Measurements from ENCODE around the gene MYO1D.

MYO1D gene

DNA sequence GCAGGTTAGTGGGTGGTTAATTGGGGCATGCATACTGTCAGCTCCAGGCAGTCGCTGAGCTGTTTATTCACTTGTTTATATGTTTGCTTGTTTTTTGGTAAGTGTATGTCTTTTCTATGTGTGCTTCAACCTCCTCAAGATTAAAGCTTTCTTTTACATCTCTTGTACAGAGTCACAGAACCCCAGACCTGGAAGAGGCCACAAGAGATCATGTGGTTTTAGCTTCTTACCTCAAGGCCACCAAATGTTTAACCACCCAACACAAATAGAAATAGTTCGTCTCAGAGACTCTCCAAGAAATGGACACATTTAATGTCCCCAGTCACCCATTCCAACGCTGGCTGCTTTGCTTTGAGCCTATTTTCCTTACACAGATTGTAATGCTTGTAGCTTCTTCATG is 39.2 kb upstream of the MYO1D start:
- no peaks in the 10 kb centered on the region for H3F3A ChIP-seq (ENCODE audit: insufficient read depth, low read length)
- no peak overlapping the region for H3K4me2 ChIP-seq (ENCODE audit: low read depth, low read length)
- H3K4me3 ChIP-seq (ENCODE audit: low read length), result no peak overlapping the region
- H3K9me2 ChIP-seq (replicated peaks; ENCODE audit: insufficient read depth, low read length), result no peaks in the 10 kb centered on the region
- no peaks in the 10 kb centered on the region for H4K20me1 ChIP-seq (ENCODE audit: insufficient read depth, low read length)
- H3K4me1 ChIP-seq (ENCODE audit: low read length), result no peaks in the 10 kb centered on the region
- TF ChIP-seq EZH2 (optimal IDR thresholded peaks at IDR 0.05; ENCODE audit: low read depth, low read length), result no peak
- TF ChIP-seq EZH2phosphoT487 (IDR thresholded peaks at IDR 0.05; ENCODE audit: low read length), result no peak
- TF ChIP-seq, protein P1, sequence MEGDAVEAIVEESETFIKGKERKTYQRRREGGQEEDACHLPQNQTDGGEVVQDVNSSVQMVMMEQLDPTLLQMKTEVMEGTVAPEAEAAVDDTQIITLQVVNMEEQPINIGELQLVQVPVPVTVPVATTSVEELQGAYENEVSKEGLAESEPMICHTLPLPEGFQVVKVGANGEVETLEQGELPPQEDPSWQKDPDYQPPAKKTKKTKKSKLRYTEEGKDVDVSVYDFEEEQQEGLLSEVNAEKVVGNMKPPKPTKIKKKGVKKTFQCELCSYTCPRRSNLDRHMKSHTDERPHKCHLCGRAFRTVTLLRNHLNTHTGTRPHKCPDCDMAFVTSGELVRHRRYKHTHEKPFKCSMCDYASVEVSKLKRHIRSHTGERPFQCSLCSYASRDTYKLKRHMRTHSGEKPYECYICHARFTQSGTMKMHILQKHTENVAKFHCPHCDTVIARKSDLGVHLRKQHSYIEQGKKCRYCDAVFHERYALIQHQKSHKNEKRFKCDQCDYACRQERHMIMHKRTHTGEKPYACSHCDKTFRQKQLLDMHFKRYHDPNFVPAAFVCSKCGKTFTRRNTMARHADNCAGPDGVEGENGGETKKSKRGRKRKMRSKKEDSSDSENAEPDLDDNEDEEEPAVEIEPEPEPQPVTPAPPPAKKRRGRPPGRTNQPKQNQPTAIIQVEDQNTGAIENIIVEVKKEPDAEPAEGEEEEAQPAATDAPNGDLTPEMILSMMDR (IDR thresholded peaks at IDR 0.05; ENCODE audit: low read length), result no peak
- H3K79me2 ChIP-seq (ENCODE audit: low read length), result no peaks in the 10 kb centered on the region
- H3K36me3 ChIP-seq (replicated peaks; ENCODE audit: insufficient read depth, low read length), result no peaks in the 10 kb centered on the region
- H3K27ac ChIP-seq (ENCODE audit: low read length), result no peak overlapping the region
- H3K9me3 ChIP-seq (replicated peaks; ENCODE audit: insufficient read depth, low read length), result no peaks in the 10 kb centered on the region
- H2AFZ ChIP-seq (ENCODE audit: low read length), result no peak overlapping the region
- H3K27me3 ChIP-seq (replicated peaks; ENCODE audit: insufficient read depth, low read length), result no peaks in the 10 kb centered on the region
- DNase-seq, result no peak
- no peak overlapping the region for H3K9ac ChIP-seq (ENCODE audit: low read length)

DNA sequence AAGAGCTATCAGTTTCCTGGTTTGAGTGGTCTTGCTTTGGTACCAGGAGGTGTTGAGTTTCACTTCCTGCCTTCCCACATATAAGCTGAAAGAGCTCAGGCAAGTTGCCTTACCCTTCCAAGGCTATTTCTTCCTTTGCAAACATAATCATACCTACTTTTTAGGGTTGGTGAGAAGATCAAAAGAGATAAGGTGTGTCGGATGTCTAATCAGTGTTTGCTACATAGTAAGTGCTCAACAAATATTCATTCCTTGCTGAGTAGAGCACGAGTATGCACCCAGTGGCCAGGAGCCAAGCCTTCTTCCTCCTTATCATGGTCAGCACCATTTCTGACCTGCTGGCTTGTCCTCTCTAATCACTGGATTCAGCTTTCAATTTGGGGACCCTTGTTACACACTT is 38.3 kb upstream of the MYO1D start:
- TF ChIP-seq, protein P1 (IDR thresholded peaks at IDR 0.05; ENCODE audit: low read length), result no peak
- TF ChIP-seq EZH2 (optimal IDR thresholded peaks at IDR 0.05; ENCODE audit: low read depth, low read length) (no peak), EZH2phosphoT487 (IDR thresholded peaks at IDR 0.05; ENCODE audit: low read length) (no peak)
- no peaks in the 10 kb centered on the region for H3K9me2 ChIP-seq (replicated peaks; ENCODE audit: insufficient read depth, low read length)
- no peaks in the 10 kb centered on the region for H4K20me1 ChIP-seq (ENCODE audit: insufficient read depth, low read length)
- H3K4me1 ChIP-seq (ENCODE audit: low read length), result peaks cover under 1% of the 10 kb centered on the region
- H3K79me2 ChIP-seq (ENCODE audit: low read length), result no peaks in the 10 kb centered on the region
- H3K4me2 ChIP-seq (ENCODE audit: low read depth, low read length), result no peak overlapping the region
- H2AFZ ChIP-seq (ENCODE audit: low read length), result no peak overlapping the region
- H3K4me3 ChIP-seq (ENCODE audit: low read length), result no peak overlapping the region
- DNase-seq, result no peak
- H3K27me3 ChIP-seq (replicated peaks; ENCODE audit: insufficient read depth, low read length), result no peaks in the 10 kb centered on the region
- no peaks in the 10 kb centered on the region for H3K9me3 ChIP-seq (replicated peaks; ENCODE audit: insufficient read depth, low read length)
- no peaks in the 10 kb centered on the region for H3F3A ChIP-seq (ENCODE audit: insufficient read depth, low read length)
- no peak overlapping the region for H3K27ac ChIP-seq (ENCODE audit: low read length)
- H3K36me3 ChIP-seq (replicated peaks; ENCODE audit: insufficient read depth, low read length), result no peaks in the 10 kb centered on the region
- H3K9ac ChIP-seq (ENCODE audit: low read length), result no peak overlapping the region

DNA sequence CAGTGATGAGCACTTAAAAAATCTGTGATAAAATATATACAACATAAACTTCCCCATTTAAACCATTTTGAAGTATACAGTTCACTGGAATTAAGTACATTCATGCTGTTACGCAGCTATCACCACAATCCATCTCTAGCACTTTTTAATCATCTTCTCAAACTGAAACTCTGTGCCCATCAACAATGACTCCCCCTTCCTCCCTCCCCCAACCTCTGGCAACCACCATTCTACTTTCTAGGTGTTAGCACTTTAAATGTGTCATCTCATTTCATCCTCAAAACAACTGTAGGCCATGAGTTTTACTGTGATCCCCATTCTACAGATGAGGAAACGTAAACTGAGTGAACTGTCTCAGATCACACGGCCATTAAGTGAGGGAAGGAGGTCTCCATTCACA is 37.3 kb upstream of the MYO1D start:
- no peaks in the 10 kb centered on the region for H3F3A ChIP-seq (ENCODE audit: insufficient read depth, low read length)
- no peak overlapping the region for H3K4me3 ChIP-seq (ENCODE audit: low read length)
- TF ChIP-seq EZH2 (optimal IDR thresholded peaks at IDR 0.05; ENCODE audit: low read depth, low read length), result no peak
- no peak for TF ChIP-seq EZH2phosphoT487 (IDR thresholded peaks at IDR 0.05; ENCODE audit: low read length)
- TF ChIP-seq, protein P1 (IDR thresholded peaks at IDR 0.05; ENCODE audit: low read length), result no peak
- H3K27me3 ChIP-seq (replicated peaks; ENCODE audit: insufficient read depth, low read length), result no peaks in the 10 kb centered on the region
- H3K9ac ChIP-seq (ENCODE audit: low read length), result no peak overlapping the region
- no peaks in the 10 kb centered on the region for H3K79me2 ChIP-seq (ENCODE audit: low read length)
- H3K27ac ChIP-seq (ENCODE audit: low read length), result no peak overlapping the region
- no peaks in the 10 kb centered on the region for H4K20me1 ChIP-seq (ENCODE audit: insufficient read depth, low read length)
- H2AFZ ChIP-seq (ENCODE audit: low read length), result no peak overlapping the region
- H3K9me3 ChIP-seq (replicated peaks; ENCODE audit: insufficient read depth, low read length), result no peaks in the 10 kb centered on the region
- H3K4me1 ChIP-seq (ENCODE audit: low read length), result peaks cover 6% of the 10 kb centered on the region
- no peaks in the 10 kb centered on the region for H3K9me2 ChIP-seq (replicated peaks; ENCODE audit: insufficient read depth, low read length)
- H3K4me2 ChIP-seq (ENCODE audit: low read depth, low read length), result no peak overlapping the region
- no peaks in the 10 kb centered on the region for H3K36me3 ChIP-seq (replicated peaks; ENCODE audit: insufficient read depth, low read length)
- no peak for DNase-seq

All from MM.1S (cell line).